LNCaP clone FGC (cell line): ENCODE measurements around the gene LTBP1.

ENCODE experiments used
- DNase-seq: peaks from one replicate; pipeline ENCODE4 v3.0.0-alpha.2; 2011; ENCODE audit warnings: low read depth
- H3K4me3 ChIP-seq: 2 replicates; pipeline ENCODE4 v1.5.1; 2011; ENCODE audit warnings: mild to moderate bottlenecking, low read depth, low read length, control low read depth
- CTCF ChIP-seq: IDR thresholded peaks from 2 replicates; pipeline ENCODE4 v1.5.1; 2012; ENCODE audit warnings: mild to moderate bottlenecking; ENCODE audit not compliant: control insufficient read depth, insufficient read depth; ENCODE audit errors: extremely low read depth

Gene LTBP1

GRCh38 chr2:32946314-32947075 is at the start of gene LTBP1:
Gene LTBP1, plus strand, starts transcription at chr2:32946953. Its CDS starts 372 bp downstream, at chr2:32947325.
- peak within 1 kb of the TSS; percentile 55 for H3K4me3 ChIP-seq
- TF ChIP-seq CTCF = peak; percentile 85
- no peak for DNase-seq

- DNase-seq = no peak
- no peak overlapping the region for H3K4me3 ChIP-seq
- TF ChIP-seq CTCF = no peak
Measured at GRCh38 chr2:32900246-32900973, 46.3 kb upstream of the LTBP1 start.

- TF ChIP-seq CTCF = no peak
- no peak for DNase-seq
Measured at GRCh38 chr2:32901313-32901712, 45.4 kb upstream of the LTBP1 start.

GRCh38 chr2:32902174-32902573 is 44.6 kb upstream of the LTBP1 start:
- H3K4me3 ChIP-seq = no peak overlapping the region
- no peak for DNase-seq
- no peak for TF ChIP-seq CTCF

More at GRCh38 chr2:32901313-32901712, 45.4 kb upstream of the LTBP1 start:
- H3K4me3 ChIP-seq = no peak overlapping the region

GRCh38 chr2:32902986-32903385 is 43.8 kb upstream of the LTBP1 start:
- no peak overlapping the region for H3K4me3 ChIP-seq
- no peak for TF ChIP-seq CTCF

GRCh38 chr2:32904074-32904473 is 42.7 kb upstream of the LTBP1 start:
- H3K4me3 ChIP-seq = no peak overlapping the region
- DNase-seq = no peak
- TF ChIP-seq CTCF = no peak

More at GRCh38 chr2:32902986-32903385, 43.8 kb upstream of the LTBP1 start:
- no peak for DNase-seq
